NCI-H345 treated with DMSO at 0.1 percent for 48 hours (cell line): Measurements from ENCODE around the gene IGFBPL1.
A peak's percentile ranks its signal among the peaks of the same experiment; 100 is the strongest.

Experiments
- DNase-seq: peaks from one replicate; lab custom pipeline; 2025; ENCODE audit not compliant: unreplicated experiment; lab: John Stamatoyannopoulos, UW

Gene IGFBPL1

GRCh38 chr9:38432922-38433510 lies 8.8 kb upstream of the IGFBPL1 start:
- DNase-seq = peak; percentile 25

- DNase-seq = no peak
These were observed 6.9 kb upstream of the IGFBPL1 start for GRCh38 chr9:38431116-38431515.

GRCh38 chr9:38428062-38428461 lies 3.8 kb upstream of the IGFBPL1 start:
- DNase-seq = no peak

- no peak for DNase-seq
These were observed 664 bp upstream of the IGFBPL1 start for GRCh38 chr9:38424918-38425317.

GRCh38 chr9:38423273-38423972 lies 831 bp downstream of the IGFBPL1 start:
- DNase-seq = no peak

- DNase-seq = no peak
These were observed 1.5 kb downstream of the IGFBPL1 start for GRCh38 chr9:38422555-38423260.

GRCh38 chr9:38421498-38422211 lies 2.6 kb downstream of the IGFBPL1 start:
- peak; percentile 65 for DNase-seq

- peak; percentile 8 for DNase-seq
These were observed 5.1 kb downstream of the IGFBPL1 start for GRCh38 chr9:38419181-38419580.

- no peak for DNase-seq
These were observed 5.9 kb downstream of the IGFBPL1 start for GRCh38 chr9:38418366-38418765.

- DNase-seq = no peak
These were observed 7.0 kb downstream of the IGFBPL1 start for GRCh38 chr9:38417003-38417945.

GRCh38 chr9:38416461-38416860 lies 7.8 kb downstream of the IGFBPL1 start:
- DNase-seq = no peak

- DNase-seq = no peak
These were observed 8.4 kb downstream of the IGFBPL1 start for GRCh38 chr9:38415856-38416255.

- DNase-seq = no peak
These were observed 10.1 kb downstream of the IGFBPL1 start for GRCh38 chr9:38414040-38414723.

- DNase-seq = no peak
These were observed 11.0 kb downstream of the IGFBPL1 start for GRCh38 chr9:38413283-38413682.

GRCh38 chr9:38412751-38413150 lies 11.5 kb downstream of the IGFBPL1 start:
- DNase-seq = no peak

- DNase-seq = no peak
These were observed 15.5 kb downstream of the IGFBPL1 start for GRCh38 chr9:38408719-38409118.

GRCh38 chr9:38406476-38407186 lies 17.6 kb downstream of the IGFBPL1 start:
- no peak for DNase-seq

GRCh38 chr9:38405785-38406184 lies 18.5 kb downstream of the IGFBPL1 start:
- DNase-seq = no peak

GRCh38 chr9:38404314-38404713 lies 19.9 kb downstream of the IGFBPL1 start:
- no peak for DNase-seq
